IPS-20b (cell line): ENCODE measurements around the gene CYTH4.
A peak's percentile ranks its signal among the peaks of the same experiment; 100 is the strongest.

Source experiments
- H3K27ac ChIP-seq: one replicate; pipeline ENCODE4 v1.5.1; 2013; ENCODE audit warnings: low read length
- H3K27me3 ChIP-seq: 2 replicates; pipeline ENCODE4 v1.6.1; 2013; ENCODE audit warnings: mild to moderate bottlenecking, low read length, inconsistent platforms; ENCODE audit not compliant: insufficient read depth
- H3K36me3 ChIP-seq: 2 replicates; pipeline ENCODE4 v1.6.1; 2013; ENCODE audit warnings: low read depth, mild to moderate bottlenecking, inconsistent platforms, low read length, moderate library complexity; ENCODE audit not compliant: insufficient read depth
- H3K4me1 ChIP-seq: 2 replicates; pipeline ENCODE4 v1.6.1; 2013; ENCODE audit warnings: mild to moderate bottlenecking, control low read depth, inconsistent platforms, low read length, moderate library complexity; ENCODE audit not compliant: insufficient read depth
- H3K4me3 ChIP-seq: 2 replicates; pipeline ENCODE4 v1.5.1; 2013; ENCODE audit warnings: mild to moderate bottlenecking, low read length, inconsistent platforms
- H3K9ac ChIP-seq: 2 replicates; pipeline ENCODE4 v1.6.1; 2013; ENCODE audit warnings: low read depth, mild to moderate bottlenecking, inconsistent platforms, low read length, moderate library complexity
- H3K9me3 ChIP-seq: 2 replicates; pipeline ENCODE4 v1.6.1; 2013; ENCODE audit warnings: mild to moderate bottlenecking, low read depth, low read length, inconsistent platforms; ENCODE audit not compliant: insufficient read depth

Gene CYTH4

GRCh38 chr22:37254209-37254866 is 28.0 kb upstream of the CYTH4 start:
- Histone ChIP-seq H3K4me3 (no peak overlapping the region), H3K27ac (no peak overlapping the region), H3K9me3 (no peaks in the 10 kb centered on the region), H3K9ac (no peak overlapping the region), H3K36me3 (no peaks in the 10 kb centered on the region), H3K4me1 (peaks cover 9% of the 10 kb centered on the region; the same call in 1 of the 2 replicates), H3K27me3 (peaks cover 3% of the 10 kb centered on the region)

GRCh38 chr22:37254867-37255233 is 27.5 kb upstream of the CYTH4 start:
- H3K36me3 ChIP-seq = no peaks in the 10 kb centered on the region
- peaks cover 9% of the 10 kb centered on the region; the same call in 1 of the 2 replicates for H3K4me1 ChIP-seq
- no peak overlapping the region for H3K27ac ChIP-seq
- H3K4me3 ChIP-seq = no peak overlapping the region
- H3K27me3 ChIP-seq = peaks cover 8% of the 10 kb centered on the region
- no peak overlapping the region for H3K9ac ChIP-seq
- no peaks in the 10 kb centered on the region for H3K9me3 ChIP-seq

- Histone ChIP-seq H3K9ac (no peak overlapping the region), H3K27me3 (peaks cover 15% of the 10 kb centered on the region), H3K4me1 (peaks cover 9% of the 10 kb centered on the region; the same call in 1 of the 2 replicates), H3K4me3 (no peak overlapping the region), H3K9me3 (no peaks in the 10 kb centered on the region), H3K36me3 (no peaks in the 10 kb centered on the region), H3K27ac (no peak overlapping the region)
Observed at GRCh38 chr22:37255558-37256006, 26.7 kb upstream of the CYTH4 start.

GRCh38 chr22:37256075-37256726 is 26.1 kb upstream of the CYTH4 start:
- H3K36me3 ChIP-seq = no peaks in the 10 kb centered on the region
- no peak overlapping the region for H3K9ac ChIP-seq
- H3K9me3 ChIP-seq = no peaks in the 10 kb centered on the region
- H3K27me3 ChIP-seq = peaks cover 17% of the 10 kb centered on the region
- peaks cover 9% of the 10 kb centered on the region; the same call in 1 of the 2 replicates for H3K4me1 ChIP-seq
- H3K4me3 ChIP-seq = no peak overlapping the region
- H3K27ac ChIP-seq = no peak overlapping the region

- Histone ChIP-seq H3K27me3 (peaks cover 17% of the 10 kb centered on the region), H3K9ac (no peak overlapping the region), H3K9me3 (no peaks in the 10 kb centered on the region), H3K4me1 (peaks cover 9% of the 10 kb centered on the region; the same call in 1 of the 2 replicates), H3K36me3 (no peaks in the 10 kb centered on the region), H3K4me3 (no peak overlapping the region), H3K27ac (no peak overlapping the region)
Observed at GRCh38 chr22:37258005-37258752, 24.1 kb upstream of the CYTH4 start.

- Histone ChIP-seq H3K27me3 (peaks cover 17% of the 10 kb centered on the region), H3K36me3 (no peaks in the 10 kb centered on the region), H3K9ac (no peak overlapping the region), H3K4me1 (peaks cover 9% of the 10 kb centered on the region; the same call in 1 of the 2 replicates), H3K27ac (no peak overlapping the region), H3K4me3 (peak overlapping the region; percentile 48; the same call in 1 of the 2 replicates), H3K9me3 (peaks cover 5% of the 10 kb centered on the region)
Observed at GRCh38 chr22:37258753-37259401, 23.4 kb upstream of the CYTH4 start.

GRCh38 chr22:37259540-37260029 is 22.7 kb upstream of the CYTH4 start:
- no peak overlapping the region for H3K9ac ChIP-seq
- peaks cover 17% of the 10 kb centered on the region for H3K27me3 ChIP-seq
- peak overlapping the region; percentile 48; the same call in 1 of the 2 replicates for H3K4me3 ChIP-seq
- no peaks in the 10 kb centered on the region for H3K36me3 ChIP-seq
- peaks cover 9% of the 10 kb centered on the region; the same call in 1 of the 2 replicates for H3K4me1 ChIP-seq
- H3K9me3 ChIP-seq = peaks cover 11% of the 10 kb centered on the region
- no peak overlapping the region for H3K27ac ChIP-seq

- Histone ChIP-seq H3K9me3 (peaks cover 11% of the 10 kb centered on the region), H3K27ac (no peak overlapping the region), H3K9ac (no peak overlapping the region), H3K4me1 (peaks cover 9% of the 10 kb centered on the region; the same call in 1 of the 2 replicates), H3K27me3 (peaks cover 17% of the 10 kb centered on the region), H3K36me3 (no peaks in the 10 kb centered on the region), H3K4me3 (no peak overlapping the region)
Observed at GRCh38 chr22:37260155-37260795, 22.0 kb upstream of the CYTH4 start.

- Histone ChIP-seq H3K27me3 (peaks cover 17% of the 10 kb centered on the region), H3K9me3 (peaks cover 11% of the 10 kb centered on the region), H3K4me1 (peaks cover 9% of the 10 kb centered on the region; the same call in 1 of the 2 replicates), H3K4me3 (no peak overlapping the region), H3K9ac (no peak overlapping the region), H3K36me3 (no peaks in the 10 kb centered on the region), H3K27ac (no peak overlapping the region)
Observed at GRCh38 chr22:37260901-37261336, 21.4 kb upstream of the CYTH4 start.

GRCh38 chr22:37262346-37262745 is 20.0 kb upstream of the CYTH4 start:
- Histone ChIP-seq H3K9me3 (peaks cover 11% of the 10 kb centered on the region), H3K27ac (no peak overlapping the region), H3K4me3 (no peak overlapping the region), H3K9ac (no peak overlapping the region), H3K27me3 (peaks cover 17% of the 10 kb centered on the region), H3K4me1 (peaks cover 9% of the 10 kb centered on the region; the same call in 1 of the 2 replicates), H3K36me3 (no peaks in the 10 kb centered on the region)
